Measurements from ENCODE around the gene CEP170B. TPM values are rescaled to one million over a fixed set of nuclear protein-coding genes. Genes with fewer than 3 reads are reported as not detected.

Gene CEP170B
- total and polyA plus RNA-seq, 2 of the 13 experiments (the other 11 are each of a cell fraction or from before 2014, with no cell fraction given) = 4.3 to 8.8 TPM

GRCh38 chr14:104864267-104865080 lies 594 bp upstream of the CEP170B start (continued):
- TF ChIP-seq ZNF468 (CRISPR knock-in tag; IDR thresholded peaks at IDR 0.05) = no peak
- no peak for TF ChIP-seq ZNF280D (CRISPR knock-in tag; IDR thresholded peaks at IDR 0.05)
- TF ChIP-seq PRDM4 (CRISPR knock-in tag; IDR thresholded peaks at IDR 0.05; ENCODE audit: borderline replicate concordance) = no peak
- TF ChIP-seq ZZZ3 (CRISPR knock-in tag; IDR thresholded peaks at IDR 0.05; ENCODE audit: borderline replicate concordance) = no peak
- no peak for TF ChIP-seq PRDM10 (CRISPR knock-in tag; IDR thresholded peaks at IDR 0.05; ENCODE audit: low read depth)
- TF ChIP-seq ZSCAN20 (CRISPR knock-in tag; IDR thresholded peaks at IDR 0.05; ENCODE audit: borderline replicate concordance) = no peak
- TF ChIP-seq MAFF (IDR thresholded peaks at IDR 0.05; ENCODE audit: low read depth, low read length) = no peak
- TF ChIP-seq ZNF580 (CRISPR knock-in tag; IDR thresholded peaks at IDR 0.05; ENCODE audit: borderline replicate concordance, low read depth) = no peak
- TF ChIP-seq ZNF276 (CRISPR knock-in tag; IDR thresholded peaks at IDR 0.05; ENCODE audit: low read depth) = no peak
- TF ChIP-seq SP4 (CRISPR knock-in tag; IDR thresholded peaks at IDR 0.05) = no peak
- TF ChIP-seq GABPA (IDR thresholded peaks at IDR 0.05; ENCODE audit: low read depth, low read length) = peak; percentile 44
- peak; percentile 88 for TF ChIP-seq GABPA (CRISPR knock-in tag; IDR thresholded peaks at IDR 0.05; ENCODE audit: low read depth)
- TF ChIP-seq RBM39 (IDR thresholded peaks at IDR 0.05; ENCODE audit: low read depth, low read length, poor library complexity, severe bottlenecking) = no peak
- TF ChIP-seq NPAS2 (CRISPR knock-in tag; IDR thresholded peaks at IDR 0.05; ENCODE audit: borderline replicate concordance) = no peak
- 0 out of 2 replicates have a peak, but pooled peaks have one; percentile 16 for TF ChIP-seq MAF1 (CRISPR knock-in tag; IDR thresholded peaks at IDR 0.05; ENCODE audit: borderline replicate concordance)
- no peak for TF ChIP-seq SNRNP70 (IDR thresholded peaks at IDR 0.05; ENCODE audit: low read depth, low read length)
- TF ChIP-seq NFE2L1 (CRISPR knock-in tag; IDR thresholded peaks at IDR 0.05; ENCODE audit: borderline replicate concordance) = no peak
